Stimulated activated CD4-positive, alpha-beta T cell treated with anti-CD3 and anti-CD28 coated beads, Interleukin-4, amount 100 ng/mL, for 48 hours (primary cell): ENCODE data around the gene TMPRSS4.

Source experiments
- DNase-seq, 2 donors: peaks; one replicate each; pipeline ENCODE4 v3.0.0-alpha.2; 2020; ENCODE audit warnings: low read depth in 2 of 2

TMPRSS4 gene

DNA sequence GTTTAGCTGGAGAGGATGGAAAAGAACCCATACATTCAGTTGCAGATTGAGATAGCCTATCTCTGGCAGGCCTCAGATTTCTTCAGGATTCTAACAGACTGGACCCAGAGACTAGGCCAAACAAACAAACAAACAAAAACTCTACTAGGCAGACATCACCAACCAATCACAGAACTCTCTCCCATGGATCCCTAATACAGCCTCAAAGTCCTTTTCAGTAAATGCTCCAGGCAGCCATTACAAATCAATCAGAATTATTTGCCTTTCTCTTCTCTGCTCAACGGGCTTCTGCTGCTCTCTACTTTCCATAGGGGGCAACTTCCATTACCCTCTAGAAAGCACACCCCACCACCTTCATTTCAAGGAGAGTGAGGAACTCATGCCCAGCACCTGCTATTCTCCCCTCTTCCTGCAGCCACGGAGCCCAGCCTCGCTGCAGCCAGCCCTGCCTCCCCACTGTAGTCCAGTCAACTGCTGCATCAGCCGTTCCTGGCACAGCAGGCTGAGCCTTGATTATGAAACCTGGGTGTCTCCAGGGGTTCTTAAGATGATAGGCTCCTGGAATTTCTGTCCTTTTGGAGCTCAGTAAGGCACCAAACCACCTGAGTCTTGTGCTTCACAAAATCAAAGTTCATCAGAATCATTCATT lies 28.9 kb downstream of the TMPRSS4 start:
- DNase-seq: no peak

GRCh38 chr11:118106789-118107335 lies 30.0 kb downstream of the TMPRSS4 start:
- DNase-seq: no peak

DNA sequence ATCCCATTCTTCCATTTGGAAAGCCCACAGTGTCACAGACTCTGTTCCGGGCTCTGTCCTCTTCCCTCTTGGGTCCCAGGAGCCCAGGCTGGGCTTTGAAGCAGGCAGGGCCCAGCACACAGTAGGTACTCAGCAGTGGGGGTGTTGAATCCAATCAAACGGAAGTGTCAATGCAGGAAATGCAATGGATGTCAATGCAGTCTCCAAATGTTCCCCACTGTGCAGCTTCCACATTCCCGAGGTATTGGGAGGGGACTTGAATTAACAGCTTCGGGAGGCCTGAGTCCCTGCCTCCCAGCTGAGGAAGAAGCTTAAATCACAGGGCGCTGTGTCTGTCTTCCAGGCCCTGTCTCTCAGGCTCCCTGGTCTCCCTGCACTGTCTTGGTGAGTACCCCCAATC lies 31.6 kb downstream of the TMPRSS4 start:
- no peak for DNase-seq

DNA sequence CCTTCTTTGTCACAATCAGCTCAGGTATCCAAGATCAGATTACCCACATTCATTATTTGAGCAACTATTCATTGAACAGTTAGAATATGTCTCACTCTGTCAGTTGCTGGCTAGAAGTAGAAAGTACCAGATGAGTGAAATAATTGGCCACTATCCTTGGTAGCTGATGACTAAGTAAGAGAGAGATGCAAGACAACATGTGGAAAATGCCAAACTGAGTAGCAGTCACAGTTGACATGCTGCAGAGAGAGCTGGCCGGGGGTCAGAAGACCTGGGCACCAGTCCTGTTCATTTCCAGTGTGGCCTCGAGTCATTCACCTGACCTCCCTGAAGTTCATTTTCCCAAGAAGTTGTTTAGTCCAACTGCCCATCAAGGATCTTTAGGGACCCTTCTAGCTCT lies 32.4 kb downstream of the TMPRSS4 start:
- DNase-seq: no peak

- DNase-seq: no peak
These were observed 34.3 kb downstream of the TMPRSS4 start for GRCh38 chr11:118111019-118111743.

GRCh38 chr11:118111744-118112035 lies 34.8 kb downstream of the TMPRSS4 start:
- DNase-seq: no peak

DNA sequence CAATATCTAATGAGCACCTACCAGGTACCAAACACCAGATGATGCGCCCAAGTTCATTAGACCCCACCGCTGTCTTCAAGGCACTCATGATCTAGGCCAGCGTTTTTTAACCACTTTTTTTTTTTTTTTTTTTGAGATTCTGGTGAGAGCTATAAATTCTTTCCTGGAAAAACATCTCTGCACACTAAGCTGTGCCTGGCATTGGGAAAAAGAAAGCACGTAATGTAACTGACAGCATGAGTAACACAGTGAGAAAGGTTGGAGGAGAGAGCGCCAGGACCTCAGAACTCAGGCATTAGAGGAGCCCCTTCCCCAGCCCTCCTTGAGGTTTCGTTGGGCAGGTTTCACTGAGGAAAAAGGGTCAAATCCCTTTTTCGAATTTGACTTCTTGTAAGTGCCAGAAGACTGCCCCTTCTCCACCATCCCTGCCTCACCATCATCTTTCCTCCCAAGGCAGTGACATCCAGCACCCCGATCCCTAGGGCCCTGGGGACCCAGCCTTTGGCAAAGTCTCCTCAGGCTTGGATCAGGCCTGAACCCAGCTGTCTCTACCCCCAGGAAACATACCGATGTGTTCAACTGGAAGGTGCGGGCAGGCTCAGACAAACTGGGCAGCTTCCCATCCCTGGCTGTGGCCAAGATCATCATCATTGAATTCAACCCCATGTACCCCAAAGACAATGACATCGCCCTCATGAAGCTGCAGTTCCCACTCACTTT lies 36.0 kb downstream of the TMPRSS4 start:
- DNase-seq: no peak

GRCh38 chr11:118114266-118114665 lies 37.4 kb downstream of the TMPRSS4 start:
- DNase-seq: no peak

DNA sequence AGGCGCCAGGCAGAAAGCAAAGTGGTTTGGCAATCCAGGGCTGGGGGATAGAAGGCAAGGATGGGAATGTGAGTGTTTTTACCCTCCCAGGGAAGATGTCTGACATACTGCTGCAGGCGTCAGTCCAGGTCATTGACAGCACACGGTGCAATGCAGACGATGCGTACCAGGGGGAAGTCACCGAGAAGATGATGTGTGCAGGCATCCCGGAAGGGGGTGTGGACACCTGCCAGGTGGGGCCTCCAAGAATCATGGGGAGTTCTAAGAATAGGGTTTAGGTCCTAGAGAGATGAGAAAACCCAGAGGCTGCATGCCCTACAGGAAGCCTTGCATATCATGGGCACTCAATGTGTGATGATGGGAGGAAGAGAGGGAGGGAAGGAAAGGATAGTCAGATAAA lies 38.2 kb downstream of the TMPRSS4 start:
- DNase-seq: no peak

GRCh38 chr11:118117790-118118601 lies 41.1 kb downstream of the TMPRSS4 start:
- DNase-seq: no peak

- DNase-seq: no peak
These were observed 43.9 kb downstream of the TMPRSS4 start for GRCh38 chr11:118120793-118121192.

DNA sequence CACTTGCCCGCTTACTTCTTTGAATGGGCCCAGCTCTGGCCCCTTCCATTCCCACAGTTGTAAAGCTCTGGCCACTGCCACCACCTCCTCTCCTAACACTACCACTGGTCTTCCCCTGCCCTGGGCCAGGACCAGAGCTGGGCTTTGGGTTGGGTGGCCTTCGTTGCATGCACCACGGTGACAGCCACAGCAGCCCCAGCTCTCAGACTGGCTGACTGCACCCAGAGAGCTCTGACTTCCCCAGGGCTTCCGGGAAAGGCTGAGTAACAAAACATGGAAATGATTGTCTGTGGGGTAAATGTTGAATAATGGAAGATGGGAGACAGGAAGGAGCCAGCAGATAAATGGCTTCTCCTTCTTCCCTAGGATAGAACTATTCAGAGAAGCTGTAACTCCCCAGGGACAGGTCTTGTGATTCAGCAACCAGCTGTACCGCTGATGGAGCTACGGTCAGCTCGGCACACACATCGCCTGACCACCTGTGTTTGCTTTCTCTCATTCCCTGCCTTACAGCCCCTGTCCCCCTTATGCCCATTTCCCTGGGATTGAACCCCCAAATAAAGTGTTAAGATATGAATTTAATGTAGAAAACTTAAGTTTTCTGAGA lies 48.2 kb downstream of the TMPRSS4 start:
- no peak for DNase-seq

- DNase-seq: no peak
These were observed 49.4 kb downstream of the TMPRSS4 start for GRCh38 chr11:118126082-118126838.

DNA sequence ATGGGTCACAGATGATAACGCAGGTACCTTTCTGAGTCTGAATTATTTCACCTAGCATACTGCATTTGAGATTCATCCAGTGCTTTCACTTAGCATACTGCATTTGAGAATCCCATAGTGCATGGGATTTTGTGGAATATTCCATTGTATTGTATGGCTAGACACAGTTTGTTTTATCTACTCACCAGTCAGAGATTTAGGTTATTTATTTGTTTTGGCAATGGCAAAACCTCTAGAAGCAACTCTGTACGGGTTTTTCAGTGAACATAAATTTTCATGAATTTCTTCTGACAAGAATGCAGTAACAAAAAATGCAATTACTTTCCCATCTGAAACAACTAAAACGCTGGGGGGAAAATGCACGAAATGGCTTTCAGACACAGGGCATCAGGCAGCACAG lies 51.4 kb downstream of the TMPRSS4 start:
- DNase-seq: no peak

GRCh38 chr11:118128721-118129470 lies 52.0 kb downstream of the TMPRSS4 start:
- DNase-seq: no peak

DNA sequence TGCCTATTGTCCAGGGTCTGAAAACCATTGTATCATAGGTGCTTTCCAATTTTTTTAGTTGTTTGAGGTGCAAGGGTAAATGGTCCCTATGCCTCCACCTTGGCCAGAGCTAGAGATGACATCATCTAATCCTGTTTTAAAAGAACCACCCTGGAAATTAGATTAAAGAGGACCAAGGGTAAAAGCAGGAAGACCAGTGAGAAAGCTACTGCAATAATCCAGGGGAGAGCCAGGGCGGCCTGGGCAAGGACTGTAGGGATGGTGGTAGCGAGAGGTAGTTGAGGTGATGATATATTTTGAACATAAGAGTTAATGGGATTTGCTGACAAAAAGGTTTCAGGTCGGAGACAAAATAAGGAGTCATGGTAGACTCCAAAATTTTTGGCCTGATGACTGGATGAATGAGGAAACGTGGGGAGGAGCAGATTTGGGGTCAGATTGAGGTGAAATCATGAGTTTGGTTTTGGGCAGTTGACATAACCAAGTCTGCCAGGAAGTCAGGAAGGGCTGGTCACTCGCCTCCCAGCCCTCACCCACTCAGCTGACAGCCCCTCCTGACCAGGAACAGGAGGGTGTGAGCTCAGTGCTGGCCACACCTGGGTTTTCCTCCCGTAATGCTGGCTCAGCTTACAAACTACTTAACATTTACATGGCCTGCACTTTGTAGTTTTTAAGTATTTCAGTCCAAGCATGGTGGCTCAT lies 52.7 kb downstream of the TMPRSS4 start:
- DNase-seq: no peak

DNA sequence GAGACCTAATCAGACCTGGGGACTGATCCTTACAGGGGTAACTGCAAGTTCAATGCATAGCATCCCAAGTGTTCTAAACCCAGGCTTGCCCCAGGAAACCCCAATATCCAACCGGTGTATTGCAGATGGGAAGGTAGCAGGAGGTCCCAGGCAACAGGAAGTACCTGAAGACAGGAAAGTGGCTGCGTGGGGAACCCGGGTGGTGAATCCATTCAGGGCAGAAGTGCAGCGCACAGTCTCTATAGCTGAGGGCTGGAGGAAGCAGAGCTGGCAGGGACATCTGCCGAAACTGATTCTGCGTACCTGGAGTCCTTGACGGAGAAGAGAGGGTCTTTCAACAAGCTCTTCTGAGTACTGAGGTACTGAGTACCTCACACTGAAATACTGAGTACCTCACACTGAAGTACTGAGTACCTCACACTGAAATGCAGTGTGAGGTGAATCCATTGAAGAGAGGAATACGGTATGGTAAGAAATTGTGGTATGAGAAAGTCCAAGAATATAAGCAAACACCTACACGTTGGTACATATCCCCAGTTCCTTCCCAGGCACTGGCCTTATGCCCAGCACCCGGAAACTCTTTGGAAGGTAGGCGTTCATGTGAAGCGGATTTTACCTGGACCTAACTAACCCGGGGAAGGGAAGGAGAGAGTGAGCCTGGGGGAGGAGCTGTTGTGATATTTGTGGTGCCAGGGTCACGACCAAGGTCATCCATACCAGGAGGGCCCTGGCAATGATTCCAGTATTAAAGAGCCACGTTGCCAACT lies 55.7 kb downstream of the TMPRSS4 start:
- no peak for DNase-seq

GRCh38 chr11:118133816-118134215 lies 56.9 kb downstream of the TMPRSS4 start:
- DNase-seq: no peak
